ENCODE data around the gene DLG2.
"Not testable (repeated sequence)": the region's sequence is repeated elsewhere in the genome, so short reads cannot be mapped to it uniquely, and the experiment has no call there.

The DLG2 gene

DNA sequence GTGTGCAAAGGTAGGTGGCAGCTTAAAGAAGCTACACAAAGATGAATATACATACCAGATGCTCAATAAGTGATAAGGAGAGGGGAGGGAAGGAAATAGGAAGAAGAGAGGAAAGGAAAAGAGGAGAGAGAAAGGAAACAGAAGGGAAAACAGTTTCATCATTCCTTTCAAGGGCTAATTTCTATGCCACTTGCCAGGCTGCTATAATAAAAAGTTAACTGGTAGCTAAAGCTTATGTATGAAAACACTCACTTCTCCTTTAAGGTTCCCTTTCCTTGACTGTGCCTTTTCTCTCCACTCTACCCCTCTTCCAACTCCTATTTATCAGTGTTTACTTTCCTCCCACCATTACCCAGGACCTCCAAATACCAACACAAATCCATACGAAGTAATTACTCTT is 347.9 kb downstream of the DLG2 start:
- H3K4me3 ChIP-seq (ENCODE audit: low read length) = no peak overlapping the region
- H3K9me2 ChIP-seq (replicated peaks; ENCODE audit: control insufficient read depth, low read length) = no peaks in the 10 kb centered on the region
- no peaks in the 10 kb centered on the region for H4K20me1 ChIP-seq (ENCODE audit: control insufficient read depth, insufficient read depth, low read depth, low read length)
- H3K4me2 ChIP-seq (ENCODE audit: low read length) = no peak overlapping the region
- H3K9me3 ChIP-seq (ENCODE audit: control insufficient read depth, insufficient read depth, low read length) = no peaks in the 10 kb centered on the region
- TF ChIP-seq, protein P1, sequence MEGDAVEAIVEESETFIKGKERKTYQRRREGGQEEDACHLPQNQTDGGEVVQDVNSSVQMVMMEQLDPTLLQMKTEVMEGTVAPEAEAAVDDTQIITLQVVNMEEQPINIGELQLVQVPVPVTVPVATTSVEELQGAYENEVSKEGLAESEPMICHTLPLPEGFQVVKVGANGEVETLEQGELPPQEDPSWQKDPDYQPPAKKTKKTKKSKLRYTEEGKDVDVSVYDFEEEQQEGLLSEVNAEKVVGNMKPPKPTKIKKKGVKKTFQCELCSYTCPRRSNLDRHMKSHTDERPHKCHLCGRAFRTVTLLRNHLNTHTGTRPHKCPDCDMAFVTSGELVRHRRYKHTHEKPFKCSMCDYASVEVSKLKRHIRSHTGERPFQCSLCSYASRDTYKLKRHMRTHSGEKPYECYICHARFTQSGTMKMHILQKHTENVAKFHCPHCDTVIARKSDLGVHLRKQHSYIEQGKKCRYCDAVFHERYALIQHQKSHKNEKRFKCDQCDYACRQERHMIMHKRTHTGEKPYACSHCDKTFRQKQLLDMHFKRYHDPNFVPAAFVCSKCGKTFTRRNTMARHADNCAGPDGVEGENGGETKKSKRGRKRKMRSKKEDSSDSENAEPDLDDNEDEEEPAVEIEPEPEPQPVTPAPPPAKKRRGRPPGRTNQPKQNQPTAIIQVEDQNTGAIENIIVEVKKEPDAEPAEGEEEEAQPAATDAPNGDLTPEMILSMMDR (IDR thresholded peaks at IDR 0.05; ENCODE audit: low read depth, low read length, poor library complexity, severe bottlenecking) = no peak
- TF ChIP-seq EZH2phosphoT487 (IDR thresholded peaks at IDR 0.05; ENCODE audit: borderline replicate concordance, low read length) = no peak
- no peak overlapping the region for H3K27ac ChIP-seq (ENCODE audit: low read depth, low read length)
- no peaks in the 10 kb centered on the region for H3K36me3 ChIP-seq (ENCODE audit: control insufficient read depth, low read length)
- H3K79me2 ChIP-seq (ENCODE audit: control insufficient read depth, low read length) = no peaks in the 10 kb centered on the region
- H3K27me3 ChIP-seq (ENCODE audit: control insufficient read depth, low read length) = no peaks in the 10 kb centered on the region
- H3F3A ChIP-seq (ENCODE audit: control insufficient read depth, insufficient read depth) = no peaks in the 10 kb centered on the region
- peaks cover 5% of the 10 kb centered on the region for H3K4me1 ChIP-seq (ENCODE audit: control insufficient read depth, low read length)

DNA sequence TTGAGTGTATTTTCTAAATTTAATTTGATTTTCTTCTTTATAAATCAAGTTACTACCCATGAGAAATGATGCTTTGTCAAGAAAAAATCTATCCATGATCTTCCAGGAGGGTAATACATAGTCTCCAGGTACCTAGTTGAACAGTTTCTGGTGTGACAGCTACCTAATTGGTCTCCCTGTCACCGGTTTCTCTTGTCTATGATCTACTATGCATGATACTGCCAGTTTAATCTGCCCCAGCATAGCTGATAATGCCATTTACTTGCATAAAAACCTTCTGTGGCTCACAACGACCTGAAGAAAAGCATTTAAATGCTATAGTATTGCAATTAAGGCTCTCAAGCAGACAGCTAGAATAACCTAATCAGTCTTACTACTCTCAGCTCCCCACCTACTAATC is 349.5 kb downstream of the DLG2 start:
- Histone ChIP-seq H3K9me2 (replicated peaks; ENCODE audit: control insufficient read depth, low read length) (no peaks in the 10 kb centered on the region), H3K27ac (ENCODE audit: low read depth, low read length) (no peak overlapping the region), H3K27me3 (ENCODE audit: control insufficient read depth, low read length) (no peaks in the 10 kb centered on the region), H3K79me2 (ENCODE audit: control insufficient read depth, low read length) (no peaks in the 10 kb centered on the region), H3K4me2 (ENCODE audit: low read length) (no peak overlapping the region), H3K4me3 (ENCODE audit: low read length) (no peak overlapping the region), H3K4me1 (ENCODE audit: control insufficient read depth, low read length) (peaks cover 5% of the 10 kb centered on the region), H3F3A (ENCODE audit: control insufficient read depth, insufficient read depth) (no peaks in the 10 kb centered on the region), H4K20me1 (ENCODE audit: control insufficient read depth, insufficient read depth, low read depth, low read length) (no peaks in the 10 kb centered on the region), H3K9me3 (ENCODE audit: control insufficient read depth, insufficient read depth, low read length) (no peaks in the 10 kb centered on the region), H3K36me3 (ENCODE audit: control insufficient read depth, low read length) (no peaks in the 10 kb centered on the region)
- TF ChIP-seq EZH2phosphoT487 (IDR thresholded peaks at IDR 0.05; ENCODE audit: borderline replicate concordance, low read length) = no peak
- TF ChIP-seq, protein P1 (IDR thresholded peaks at IDR 0.05; ENCODE audit: low read depth, low read length, poor library complexity, severe bottlenecking) = no peak

DNA sequence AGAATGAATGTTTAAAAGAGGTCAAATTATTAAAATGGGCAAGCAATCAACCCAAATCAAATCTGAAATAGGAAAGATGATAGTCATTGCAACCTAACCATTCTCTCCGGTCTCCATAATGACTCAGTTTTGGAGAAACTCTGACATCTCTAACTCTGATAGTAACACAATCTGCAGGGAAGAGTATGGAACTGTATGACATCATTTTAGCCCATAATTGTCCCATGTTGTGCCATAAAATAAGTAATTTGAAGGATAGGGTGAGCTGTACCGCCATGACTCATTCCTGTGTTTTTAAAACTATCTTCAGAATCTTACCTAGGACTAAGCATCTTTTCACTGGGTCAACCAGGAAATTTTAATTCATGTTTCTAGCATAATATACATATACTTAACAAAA is 350.8 kb downstream of the DLG2 start:
- peaks cover under 1% of the 10 kb centered on the region for H3K4me1 ChIP-seq (ENCODE audit: control insufficient read depth, low read length)

DNA sequence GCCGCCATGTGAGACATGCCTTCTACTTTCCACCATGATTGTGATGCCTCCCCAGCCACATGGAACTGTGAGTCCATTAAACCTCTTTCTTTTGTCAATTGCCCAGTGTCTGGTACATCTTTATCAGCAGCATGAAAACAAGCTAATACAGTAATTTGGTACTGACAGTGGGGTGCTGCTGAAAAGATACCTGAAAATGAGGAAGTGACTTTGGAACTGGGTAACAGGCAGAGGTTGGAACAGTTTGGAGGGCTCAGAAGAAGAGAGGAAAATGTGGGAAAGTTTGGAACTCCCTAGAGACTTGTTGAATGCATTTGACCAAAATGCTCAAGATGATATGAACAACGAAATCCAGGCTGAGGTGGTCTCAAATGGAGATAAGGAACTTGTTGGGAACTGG is 356.8 kb downstream of the DLG2 start:
- H3K4me3 ChIP-seq (ENCODE audit: low read length); H3F3A ChIP-seq (ENCODE audit: control insufficient read depth, insufficient read depth); H3K79me2 ChIP-seq (ENCODE audit: control insufficient read depth, low read length); H3K4me1 ChIP-seq (ENCODE audit: control insufficient read depth, low read length); H3K27ac ChIP-seq (ENCODE audit: low read depth, low read length); H4K20me1 ChIP-seq (ENCODE audit: control insufficient read depth, insufficient read depth, low read depth, low read length); H3K27me3 ChIP-seq (ENCODE audit: control insufficient read depth, low read length); H3K9me3 ChIP-seq (ENCODE audit: control insufficient read depth, insufficient read depth, low read length); H3K9me2 ChIP-seq (replicated peaks; ENCODE audit: control insufficient read depth, low read length); H3K4me2 ChIP-seq (ENCODE audit: low read length); H3K36me3 ChIP-seq (ENCODE audit: control insufficient read depth, low read length): not testable (repeated sequence)

More for the DNA sequence above, 350.8 kb downstream of the DLG2 start:
- H3K4me2 ChIP-seq (ENCODE audit: low read length) = no peak overlapping the region
- H3K27ac ChIP-seq (ENCODE audit: low read depth, low read length) = no peak overlapping the region
- no peaks in the 10 kb centered on the region for H4K20me1 ChIP-seq (ENCODE audit: control insufficient read depth, insufficient read depth, low read depth, low read length)
- no peaks in the 10 kb centered on the region for H3K79me2 ChIP-seq (ENCODE audit: control insufficient read depth, low read length)
- H3K4me3 ChIP-seq (ENCODE audit: low read length) = no peak overlapping the region
- H3K9me2 ChIP-seq (replicated peaks; ENCODE audit: control insufficient read depth, low read length) = no peaks in the 10 kb centered on the region
- no peaks in the 10 kb centered on the region for H3K27me3 ChIP-seq (ENCODE audit: control insufficient read depth, low read length)
- TF ChIP-seq EZH2phosphoT487 (IDR thresholded peaks at IDR 0.05; ENCODE audit: borderline replicate concordance, low read length) = no peak
- TF ChIP-seq, protein P1 (IDR thresholded peaks at IDR 0.05; ENCODE audit: low read depth, low read length, poor library complexity, severe bottlenecking) = no peak
- H3K9me3 ChIP-seq (ENCODE audit: control insufficient read depth, insufficient read depth, low read length) = no peaks in the 10 kb centered on the region
- no peaks in the 10 kb centered on the region for H3F3A ChIP-seq (ENCODE audit: control insufficient read depth, insufficient read depth)
- no peaks in the 10 kb centered on the region for H3K36me3 ChIP-seq (ENCODE audit: control insufficient read depth, low read length)

Data from DOHH2 (cell line).